Skeletal muscle tissue (tissue), 1 donor: ENCODE data around the gene KRT80. TPM values are rescaled to one million over a fixed set of nuclear protein-coding genes. Genes with fewer than 3 reads are reported as not detected.

Experiments used
- total RNA-seq: library from RNA; depleted of rRNA; stranded (reverse); fragments of >200 nt; gene quantifications from one replicate; pipeline ENCODE4 v1.2.3, GENCODE V29; 2014

Gene KRT80
- total RNA-seq, 1 donor from 2014 or later: 0.52 TPM

Other genes with a start within 250 kb of the KRT80 start
- 8.4 TPM for gene ACVR1B, start 240.3 kb downstream of the KRT80 start, total RNA-seq
- gene TAMALIN, start 185.1 kb downstream of the KRT80 start, total RNA-seq: 9.4 TPM
- gene NR4A1, start 140.6 kb downstream of the KRT80 start, total RNA-seq: 24.5 TPM
- gene ATG101, start 122.0 kb downstream of the KRT80 start, total RNA-seq: 34.4 TPM
- gene SMIM41, start 112.3 kb downstream of the KRT80 start, total RNA-seq: not detected
- not detected for gene KRT7, start 41.2 kb upstream of the KRT80 start, total RNA-seq
- gene KRT86, start 82.6 kb upstream of the KRT80 start, total RNA-seq: 0.52 TPM
- gene KRT81, start 99.5 kb upstream of the KRT80 start, total RNA-seq: not detected
- not detected for gene KRT83, start 129.4 kb upstream of the KRT80 start, total RNA-seq
- gene KRT85, start 175.5 kb upstream of the KRT80 start, total RNA-seq: 0.52 TPM
- not detected for gene KRT84, start 193.6 kb upstream of the KRT80 start, total RNA-seq
- not detected for gene KRT82, start 214.3 kb upstream of the KRT80 start, total RNA-seq
- gene KRT75, start 242.4 kb upstream of the KRT80 start, total RNA-seq: not detected